Subcutaneous adipose tissue (tissue), 4 donors: ENCODE results near the gene ACKR2. TPM values are rescaled to one million over a fixed set of nuclear protein-coding genes. Genes with fewer than 3 reads are reported as not detected.

Experiments
- CTCF ChIP-seq: fragments of 450-650 bp; IDR thresholded peaks from one replicate; pipeline ENCODE4 v1.5.1; 2016; ENCODE audit warnings: low read depth, mild to moderate bottlenecking, control low read depth, antibody characterized with exemption, moderate library complexity
- total RNA-seq, 4 donors: library from RNA; depleted of rRNA; stranded (reverse); fragments of >200 nt; gene quantifications; one replicate each; pipeline ENCODE4 v1.1.0, GENCODE V29; 2016

Gene ACKR2
- total RNA-seq, 4 donors from 2014 or later = 7.3 to 22.7 (median 11.2) TPM

- no peak for TF ChIP-seq CTCF
These were observed 91.2 kb downstream of the ACKR2 start for GRCh38 chr3:42900226-42901072.

GRCh38 chr3:42901073-42901415, 91.8 kb downstream of the ACKR2 start:
- TF ChIP-seq CTCF = no peak

GRCh38 chr3:42902257-42902656, 93.0 kb downstream of the ACKR2 start:
- TF ChIP-seq CTCF = no peak

GRCh38 chr3:42904076-42904475, 94.8 kb downstream of the ACKR2 start:
- TF ChIP-seq CTCF = no peak

- TF ChIP-seq CTCF = no peak
These were observed 96.5 kb downstream of the ACKR2 start for GRCh38 chr3:42905740-42906069.

- TF ChIP-seq CTCF = no peak
These were observed 97.0 kb downstream of the ACKR2 start, which contains the start of gene ZNF662 for GRCh38 chr3:42906070-42906847. Gene ZNF662 (plus strand): TSS chr3:42906142. CDS start chr3:42908115, 1,973 bp downstream.

GRCh38 chr3:42906848-42907183, 97.6 kb downstream of the ACKR2 start:
- TF ChIP-seq CTCF = no peak
